OCI-LY7 (cell line): ENCODE data around the gene C1orf216. TPM values are rescaled to one million over a fixed set of nuclear protein-coding genes. Genes with fewer than 3 reads are reported as not detected.

Source experiments
- BruUV-seq: library from RNA; stranded (reverse); fragments of 400-500 nt; replicated peaks from 2 replicates; lab custom pipeline; 2021; lab: Mats Ljungman, UMichigan
- CTCF ChIA-PET: fragments of 300-600 bp; sonication (Branson Sonifier 250); formaldehyde crosslinking; loops from one replicate; lab custom pipeline; 2022; ENCODE audit warnings: antibody characterized with exemption; ENCODE audit not compliant: unreplicated experiment; lab: Charles Lee
- POLR2A ChIA-PET: fragments of 300-600 bp; sonication (Branson Sonifier 250); formaldehyde crosslinking; loops from one replicate; lab custom pipeline; 2022; ENCODE audit warnings: antibody characterized with exemption; lab: Charles Lee
- DNase-seq: peaks from one replicate; pipeline ENCODE4 v3.0.0-alpha.2; 2015; ENCODE audit warnings: low spot score
- H2AFZ ChIP-seq: fragments of 200-600 bp; sonication (generic), shearing (Covaris generic); 2 replicates; pipeline ENCODE4 v1.6.1; 2014; ENCODE audit warnings: mild to moderate bottlenecking, antibody characterized with exemption, low read length, moderate library complexity
- H3K27ac ChIP-seq: fragments of 200-600 bp; sonication (generic); 2 replicates; pipeline ENCODE4 v1.5.1; 2014; ENCODE audit warnings: mixed run types, low read depth, mild to moderate bottlenecking, moderate library complexity, low read length, inconsistent platforms; ENCODE audit not compliant: poor library complexity, severe bottlenecking
- H3K36me3 ChIP-seq: fragments of 200-600 bp; sonication (generic); 2 replicates; pipeline ENCODE4 v1.6.1; 2014; ENCODE audit warnings: mild to moderate bottlenecking, antibody characterized with exemption, low read length, moderate library complexity, mixed read lengths; ENCODE audit not compliant: insufficient read depth
- H3K4me1 ChIP-seq: fragments of 200-600 bp; sonication (generic); 2 replicates; pipeline ENCODE4 v1.5.1; 2014; ENCODE audit warnings: mild to moderate bottlenecking, low read length; ENCODE audit not compliant: insufficient read depth, poor library complexity, severe bottlenecking
- H3K4me2 ChIP-seq: fragments of 200-600 bp; sonication (generic); 2 replicates; pipeline ENCODE4 v1.6.1; 2014; ENCODE audit warnings: mild to moderate bottlenecking, low read length
- H3K4me3 ChIP-seq: fragments of 200-600 bp; sonication (generic); 2 replicates; pipeline ENCODE4 v1.5.1; 2014; ENCODE audit warnings: mild to moderate bottlenecking, low read depth, low read length; ENCODE audit not compliant: poor library complexity, severe bottlenecking
- H3K79me2 ChIP-seq: fragments of 200-600 bp; sonication (generic); 2 replicates; pipeline ENCODE4 v1.6.1; 2016; ENCODE audit warnings: low read depth, mild to moderate bottlenecking, low read length, moderate library complexity, mixed read lengths; ENCODE audit not compliant: insufficient read depth
- H3K9me2 ChIP-seq: fragments of 200-600 bp; sonication (generic); 2 replicates; pipeline ENCODE4 v1.6.1; 2016; ENCODE audit warnings: mild to moderate bottlenecking, low read length, mixed read lengths; ENCODE audit not compliant: insufficient read depth
- H3K9me3 ChIP-seq: fragments of 200-600 bp; sonication (generic); 2 replicates; pipeline ENCODE4 v1.6.1; 2014; ENCODE audit warnings: mild to moderate bottlenecking, mixed run types, low read length, mixed read lengths
- H4K20me1 ChIP-seq: fragments of 200-600 bp; sonication (generic); 2 replicates; pipeline ENCODE4 v1.6.1; 2014; ENCODE audit warnings: mild to moderate bottlenecking, antibody characterized with exemption, low read length, moderate library complexity, mixed read lengths; ENCODE audit not compliant: insufficient read depth
- EZH2phosphoT487 ChIP-seq: fragments of 200-600 bp; sonication (generic); IDR thresholded peaks from 2 replicates; pipeline ENCODE4 v1.6.1; 2018; ENCODE audit warnings: low read depth, borderline replicate concordance, mild to moderate bottlenecking, mixed run types, antibody characterized with exemption, low read length, moderate library complexity, mixed read lengths
- intact Hi-C: fragments of 100-400 bp; cut with micrococcal nuclease; formaldehyde crosslinking; loops from one replicate; pipeline ENCODE4 v1.10.0; 2022; ENCODE audit not compliant: unreplicated experiment
- total RNA-seq, 2 experiments: library from RNA; depleted of rRNA in 1 of 2; stranded (reverse); fragments of >200 nt in 1 of 2; shearing (Covaris generic) in 1 of 2; gene quantifications; 2 replicates each; pipeline ENCODE4 v1.2.3, GENCODE V29; 2014 to 2022
- TF ChIP-seq, protein P1 (sequence below): fragments of 200-600 bp; sonication (generic); conservative IDR thresholded peaks from 2 replicates; pipeline ENCODE4 v1.5.1; 2014; ENCODE audit warnings: mild to moderate bottlenecking, antibody characterized with exemption, low read length, moderate library complexity, mixed read lengths

C1orf216 gene
- total RNA-seq, 2 experiments from 2014 or later = 8.8 to 15.3 TPM

GRCh38 chr1:35726450-35727433, 8.1 kb upstream of the C1orf216 start:
- Histone ChIP-seq H3K9me3 (no peaks in the 10 kb centered on the region), H3K9me2 (no peaks in the 10 kb centered on the region), H2AFZ (no peak overlapping the region), H3K4me2 (no peak overlapping the region), H3K79me2 (no peaks in the 10 kb centered on the region), H3K27ac (no peak overlapping the region), H4K20me1 (no peaks in the 10 kb centered on the region), H3K4me1 (no peaks in the 10 kb centered on the region), H3K4me3 (no peak overlapping the region), H3K36me3 (peaks cover 82% of the 10 kb centered on the region)
- BruUV-seq = no TSS peak
- intact Hi-C loops = loop anchor here (5.0 kb wide), 1 partner anchor 46 kb away; no protein-coding TSS in a partner anchor
- ChIA-PET POLR2A (interaction anchor here (1.7 kb wide), 1 partner anchor 42 kb away, joined by 9 read pairs; the partner anchor contains the start of gene CLSPN), CTCF (interaction anchor here (1.1 to 1.3 kb wide), 3 partner anchors 11 to 170 kb away, joined by 3 to 4 read pairs (median 3); partner anchors contain the start of genes KIAA0319L and NCDN)
- TF ChIP-seq, protein P1, sequence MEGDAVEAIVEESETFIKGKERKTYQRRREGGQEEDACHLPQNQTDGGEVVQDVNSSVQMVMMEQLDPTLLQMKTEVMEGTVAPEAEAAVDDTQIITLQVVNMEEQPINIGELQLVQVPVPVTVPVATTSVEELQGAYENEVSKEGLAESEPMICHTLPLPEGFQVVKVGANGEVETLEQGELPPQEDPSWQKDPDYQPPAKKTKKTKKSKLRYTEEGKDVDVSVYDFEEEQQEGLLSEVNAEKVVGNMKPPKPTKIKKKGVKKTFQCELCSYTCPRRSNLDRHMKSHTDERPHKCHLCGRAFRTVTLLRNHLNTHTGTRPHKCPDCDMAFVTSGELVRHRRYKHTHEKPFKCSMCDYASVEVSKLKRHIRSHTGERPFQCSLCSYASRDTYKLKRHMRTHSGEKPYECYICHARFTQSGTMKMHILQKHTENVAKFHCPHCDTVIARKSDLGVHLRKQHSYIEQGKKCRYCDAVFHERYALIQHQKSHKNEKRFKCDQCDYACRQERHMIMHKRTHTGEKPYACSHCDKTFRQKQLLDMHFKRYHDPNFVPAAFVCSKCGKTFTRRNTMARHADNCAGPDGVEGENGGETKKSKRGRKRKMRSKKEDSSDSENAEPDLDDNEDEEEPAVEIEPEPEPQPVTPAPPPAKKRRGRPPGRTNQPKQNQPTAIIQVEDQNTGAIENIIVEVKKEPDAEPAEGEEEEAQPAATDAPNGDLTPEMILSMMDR = peak; percentile 84
- no peak for TF ChIP-seq EZH2phosphoT487
- DNase-seq = peak; percentile 45

- H3K9me3 ChIP-seq = no peaks in the 10 kb centered on the region
- H3K4me2 ChIP-seq = no peak overlapping the region
- no peak overlapping the region for H3K4me3 ChIP-seq
- intact Hi-C loops = loop anchor here (5.0 kb wide), 1 partner anchor 47 kb away; no protein-coding TSS in a partner anchor
- BruUV-seq = no TSS peak
- no peak overlapping the region for H3K27ac ChIP-seq
- H3K36me3 ChIP-seq = peaks cover 76% of the 10 kb centered on the region
- POLR2A ChIA-PET = no interaction called here
- no peak overlapping the region for H2AFZ ChIP-seq
- no peak for DNase-seq
- H3K4me1 ChIP-seq = no peaks in the 10 kb centered on the region
- H3K79me2 ChIP-seq = no peaks in the 10 kb centered on the region
- CTCF ChIA-PET = interaction anchor here (0.5 kb wide), 1 partner anchor 9 kb away, joined by 4 read pairs; no protein-coding TSS in a partner anchor
- no peaks in the 10 kb centered on the region for H3K9me2 ChIP-seq
- H4K20me1 ChIP-seq = no peaks in the 10 kb centered on the region
- TF ChIP-seq, protein P1 = no peak
- TF ChIP-seq EZH2phosphoT487 = no peak
Observed at GRCh38 chr1:35725596-35725995, 6.9 kb upstream of the C1orf216 start.
